Measurements from ENCODE around the gene ARPC1A.

GRCh38 chr7:99352247-99352646, 26.5 kb downstream of the ARPC1A start:
- TF ChIP-seq CTCF (IDR thresholded peaks at IDR 0.05) (no peak), POLR2A (IDR thresholded peaks at IDR 0.05) (no peak)
